IMR-90 (cell line): Measurements from ENCODE around the gene PAX5. TPM values are rescaled to one million over a fixed set of nuclear protein-coding genes. Genes with fewer than 3 reads are reported as not detected.

Source experiments
- ATAC-seq: fragments of 200-7000 bp; cut with Tn5 transposase; 2 replicates; pipeline ENCODE4 v1.9.1; 2020; ENCODE audit warnings: low read depth, mild to moderate bottlenecking, moderate library complexity
- BruUV-seq: library from RNA; stranded (reverse); fragments of 400-500 nt; replicated peaks from 2 replicates; lab custom pipeline; 2021; lab: Mats Ljungman, UMichigan
- CTCF ChIA-PET: fragments of 300-600 bp; formaldehyde crosslinking; extraction: SDS; loops from one replicate; lab custom pipeline; 2021; ENCODE audit warnings: antibody characterized with exemption; lab: Yijun Ruan, JAX
- POLR2A ChIA-PET: fragments of 300-600 bp; sonication (Branson Sonifier 250); formaldehyde crosslinking; loops from one replicate; lab custom pipeline; 2022; ENCODE audit warnings: antibody characterized with exemption; ENCODE audit not compliant: unreplicated experiment; lab: Charles Lee
- DNase-seq: peaks from one replicate; pipeline ENCODE4 v3.0.0; 2013
- H2AFZ ChIP-seq: replicated peaks from 2 replicates; pipeline ENCODE3; 2013; ENCODE audit warnings: low read length, mild to moderate bottlenecking; ENCODE audit not compliant: poor library complexity
- H2AK5ac ChIP-seq: 2 replicates; pipeline ENCODE4 v1.6.1; 2013; ENCODE audit warnings: low read depth, low read length, inconsistent platforms
- H2AK9ac ChIP-seq: replicated peaks from 2 replicates; pipeline ENCODE3; 2013; ENCODE audit warnings: mild to moderate bottlenecking, low read depth, low read length, moderate library complexity; ENCODE audit not compliant: poor library complexity
- H2BK120ac ChIP-seq: 2 replicates; pipeline ENCODE4 v1.6.1; 2013; ENCODE audit warnings: low read depth, low read length, inconsistent platforms
- H2BK15ac ChIP-seq: 3 replicates; pipeline ENCODE4 v1.6.1; 2013; ENCODE audit warnings: low read depth, low read length, inconsistent platforms
- H2BK20ac ChIP-seq: 2 replicates; pipeline ENCODE4 v1.6.1; 2013; ENCODE audit warnings: low read depth, mild to moderate bottlenecking, inconsistent platforms, low read length, moderate library complexity
- H2BK5ac ChIP-seq: 2 replicates; pipeline ENCODE4 v1.6.1; 2013; ENCODE audit warnings: mild to moderate bottlenecking, low read depth, low read length, inconsistent platforms; ENCODE audit not compliant: poor library complexity, severe bottlenecking
- H3K14ac ChIP-seq: replicated peaks from 2 replicates; pipeline ENCODE4 v1.6.1; 2013; ENCODE audit warnings: low read depth, low read length, inconsistent platforms
- H3K18ac ChIP-seq: 2 replicates; pipeline ENCODE4 v1.6.1; 2013; ENCODE audit warnings: low read depth, low read length, control low read depth
- H3K23ac ChIP-seq: 2 replicates; pipeline ENCODE4 v1.6.1; 2013; ENCODE audit warnings: low read depth, low read length, inconsistent platforms
- H3K27ac ChIP-seq: 2 replicates; pipeline ENCODE4 v1.5.1; 2013; ENCODE audit warnings: mild to moderate bottlenecking, control low read depth, low read length; ENCODE audit not compliant: insufficient read depth
- H3K27me3 ChIP-seq: 2 replicates; pipeline ENCODE4 v1.6.1; 2013; ENCODE audit warnings: low read length; ENCODE audit not compliant: control insufficient read depth, insufficient read depth
- H3K36me3 ChIP-seq: 2 replicates; pipeline ENCODE4 v1.6.1; 2013; ENCODE audit warnings: low read length, mixed read lengths; ENCODE audit not compliant: control insufficient read depth, insufficient read depth
- H3K4ac ChIP-seq: 2 replicates; pipeline ENCODE4 v1.6.1; 2013; ENCODE audit warnings: low read depth, low read length, inconsistent platforms
- H3K4me1 ChIP-seq: 2 replicates; pipeline ENCODE4 v1.6.1; 2013; ENCODE audit warnings: low read length, mixed read lengths; ENCODE audit not compliant: control insufficient read depth, insufficient read depth
- H3K4me2 ChIP-seq: 2 replicates; pipeline ENCODE4 v1.6.1; 2013; ENCODE audit warnings: low read depth, mild to moderate bottlenecking, control low read depth, low read length, moderate library complexity
- H3K4me3 ChIP-seq: 2 replicates; pipeline ENCODE4 v1.5.1; 2013; ENCODE audit warnings: low read depth, mild to moderate bottlenecking, control low read depth, low read length, moderate library complexity; ENCODE audit not compliant: insufficient read depth
- H3K56ac ChIP-seq: 2 replicates; pipeline ENCODE4 v1.6.1; 2013; ENCODE audit warnings: low read length, inconsistent platforms; ENCODE audit not compliant: insufficient read depth; ENCODE audit errors: extremely low read depth
- H3K79me1 ChIP-seq, 2 experiments: 2 replicates each; pipeline ENCODE4 v1.6.1; 2013; ENCODE audit warnings: low read length in 2 of 2, inconsistent platforms in 1 of 2, low read depth in 1 of 2
- H3K9ac ChIP-seq: 2 replicates; pipeline ENCODE4 v1.6.1; 2013; ENCODE audit warnings: low read depth, low read length, control low read depth
- H3K9me1 ChIP-seq: 2 replicates; pipeline ENCODE4 v1.6.1; 2013; ENCODE audit warnings: low read length, inconsistent platforms; ENCODE audit not compliant: insufficient read depth
- H3K9me3 ChIP-seq: 2 replicates; pipeline ENCODE4 v1.6.1; 2013; ENCODE audit warnings: low read length; ENCODE audit not compliant: control insufficient read depth, insufficient read depth
- H4K20me1 ChIP-seq: 2 replicates; pipeline ENCODE4 v1.6.1; 2013; ENCODE audit warnings: low read length, inconsistent platforms; ENCODE audit not compliant: insufficient read depth
- H4K5ac ChIP-seq: 2 replicates; pipeline ENCODE4 v1.6.1; 2013; ENCODE audit warnings: mild to moderate bottlenecking, low read depth, low read length, control low read depth
- H4K8ac ChIP-seq, 2 experiments: 2 replicates each; pipeline ENCODE4 v1.6.1; 2013; ENCODE audit warnings: low read depth in 2 of 2, low read length in 2 of 2, control low read depth in 1 of 2, inconsistent platforms in 1 of 2
- H4K91ac ChIP-seq: 2 replicates; pipeline ENCODE4 v1.6.1; 2013; ENCODE audit warnings: low read depth, low read length, inconsistent platforms; ENCODE audit not compliant: insufficient read depth
- FOS ChIP-seq: fragments of 150-350 bp; IDR thresholded peaks from 2 replicates; pipeline ENCODE4 v1.6.1; 2016; ENCODE audit warnings: low read depth, low read length
- MXI1 ChIP-seq: IDR thresholded peaks from 2 replicates; pipeline ENCODE4 v1.6.1; 2012; ENCODE audit warnings: low read depth, mild to moderate bottlenecking, low read length, moderate library complexity, borderline replicate concordance
- WGBS, 2 experiments: methylation state at CpG; one replicate each; pipeline versions ENCODE4 v1.1.5 to v1.1.7; 2013; ENCODE audit warnings: missing lambda C conversion rate in 2 of 2; ENCODE audit not compliant: insufficient read length in 1 of 2; ENCODE audit errors: extremely low coverage in 2 of 2; 5-methylcytosine and 5-hydroxymethylcytosine counted together
- dilution Hi-C: fragments of 300-500 bp; cut with HindIII; formaldehyde crosslinking; loops from one replicate; pipeline ENCODE4 v1.14.3; 2018; ENCODE audit warnings: low sequenced_read_pairs; ENCODE audit not compliant: unreplicated experiment
- in situ Hi-C: fragments of 300-500 bp; cut with MboI; formaldehyde crosslinking; loops from 3 replicates; pipeline ENCODE4 v1.14.3; 2019; ENCODE audit warnings: low sequenced_read_pairs, inconsistent platforms, mixed read lengths
- intact Hi-C: fragments of 100-400 bp; cut with micrococcal nuclease; formaldehyde crosslinking; loops from 2 replicates; pipeline ENCODE4 v1.10.0; 2022
- polyA plus RNA-seq, 3 experiments: library from polyadenylated mRNA; depleted of rRNA; stranded (reverse); fragments of >200 nt; gene quantifications; 2 replicates each; pipeline ENCODE4 v1.2.3, GENCODE V29; 2012; ENCODE audit warnings: low replicate concordance in 1 of 3
- total RNA-seq: library from RNA; depleted of rRNA; stranded (reverse); fragments of >200 nt; gene quantifications from 2 replicates; pipeline ENCODE4 v1.2.3, GENCODE V29; 2012

The PAX5 gene
- total and polyA plus RNA-seq, 2 of the 4 experiments (the other 2 are of a cell fraction) = not detected

DNA sequence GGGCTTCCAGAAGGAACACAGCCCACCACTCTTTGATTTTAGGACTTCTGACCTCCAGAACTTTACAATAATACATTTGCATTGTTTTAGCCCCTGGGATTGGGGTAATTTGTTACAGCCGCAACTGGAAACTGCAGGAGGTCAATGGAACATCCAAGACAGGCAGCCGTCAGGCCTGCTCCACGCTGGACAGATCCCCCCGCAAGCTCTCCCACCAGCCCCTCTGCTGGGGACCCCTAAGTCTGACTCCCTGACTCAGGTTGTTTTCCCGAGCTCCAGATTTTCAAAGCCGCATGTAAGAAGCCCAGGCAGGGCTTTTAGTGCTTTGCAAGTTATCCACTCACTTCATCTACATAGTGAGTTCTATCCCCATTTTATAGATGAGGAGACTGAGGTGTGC, 127.6 kb downstream of the PAX5 start:
- Histone ChIP-seq H3K36me3 (no peaks in the 10 kb centered on the region), H3K14ac (no peak overlapping the region), H2AK9ac (no peak overlapping the region), H3K4me2 (no peak overlapping the region), H3K56ac (no peak overlapping the region), H2BK20ac (no peak overlapping the region), H4K8ac (no peak overlapping the region), H3K18ac (no peak overlapping the region), H2BK15ac (no peak overlapping the region), H3K4ac (no peak overlapping the region), H3K9ac (no peak overlapping the region), H3K4me1 (no peaks in the 10 kb centered on the region), H3K23ac (no peak overlapping the region), H2BK5ac (no peak overlapping the region), H3K79me1 (no peaks in the 10 kb centered on the region), H3K9me1 (0 out of 2 replicates have a peak, but pooled peaks cover 4% of the 10 kb centered on the region), H3K27me3 (peaks cover 42% of the 10 kb centered on the region), H3K27ac (no peak overlapping the region), H2AFZ (no peak overlapping the region), H3K4me3 (no peak overlapping the region), H4K20me1 (no peaks in the 10 kb centered on the region), H4K5ac (no peak overlapping the region), H3K9me3 (no peaks in the 10 kb centered on the region), H2AK5ac (no peak overlapping the region), H4K91ac (no peak overlapping the region), H2BK120ac (no peak overlapping the region)
- TF ChIP-seq MXI1 (no peak), FOS (no peak)
- intact Hi-C loops (no loop called here), in situ Hi-C loops (no loop called here), dilution Hi-C loops (no loop called here)
- POLR2A ChIA-PET = no interaction called here
- CTCF ChIA-PET = no interaction called here
- DNase-seq (no peak), ATAC-seq (no peak)
- no CpG with 5 or more reads among the region's 6 CpGs for WGBS, 2 experiments
- no TSS peak for BruUV-seq
